GM21381 (cell line): Measurements from ENCODE around the gene TRIM67.
"Not testable (repeated sequence)": the region's sequence is repeated elsewhere in the genome, so short reads cannot be mapped to it uniquely, and the experiment has no call there.

Experiments used
- ATAC-seq: cut with Tn5 transposase; IDR thresholded peaks from one replicate; pipeline ENCODE4 v1.9.1; 2021; ENCODE audit warnings: mild to moderate bottlenecking, moderate library complexity; ENCODE audit not compliant: unreplicated experiment

The TRIM67 gene

DNA sequence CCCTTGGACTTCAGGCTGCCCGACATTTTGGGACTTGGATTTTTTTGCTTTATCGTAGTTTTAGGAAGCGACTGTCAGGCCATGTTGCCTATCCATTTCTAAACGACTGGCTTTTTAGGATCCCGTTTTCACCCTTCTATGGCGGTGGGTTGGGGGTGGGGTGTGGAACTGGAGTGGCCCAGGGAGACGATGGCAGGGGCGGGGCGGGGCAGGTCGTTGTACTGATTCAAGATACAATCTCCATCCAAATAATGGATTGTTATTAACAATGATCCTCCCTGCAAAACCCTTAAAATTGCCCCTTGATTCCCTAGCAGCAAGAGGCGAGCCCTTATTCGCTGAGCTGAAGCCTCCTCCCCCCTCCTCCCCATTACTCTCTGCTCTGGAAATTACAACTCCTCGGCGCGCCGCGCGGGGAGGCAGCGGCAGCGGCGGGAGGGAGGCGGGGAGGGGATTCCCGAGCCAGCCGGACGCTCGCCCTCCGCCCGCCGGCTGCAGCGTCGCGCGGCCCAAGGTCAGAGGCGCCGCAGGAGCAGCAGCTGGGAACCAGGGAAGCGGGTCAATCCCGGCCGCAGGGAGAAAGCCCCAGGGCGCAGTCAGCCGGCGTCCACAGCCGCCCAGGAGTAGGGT is at the start of gene TRIM67:
Gene TRIM67, plus strand, starts transcription at position 392 of the 630 bp plus-strand sequence. CDS start 912 bp downstream, outside the sequence.
- no peak for ATAC-seq

DNA sequence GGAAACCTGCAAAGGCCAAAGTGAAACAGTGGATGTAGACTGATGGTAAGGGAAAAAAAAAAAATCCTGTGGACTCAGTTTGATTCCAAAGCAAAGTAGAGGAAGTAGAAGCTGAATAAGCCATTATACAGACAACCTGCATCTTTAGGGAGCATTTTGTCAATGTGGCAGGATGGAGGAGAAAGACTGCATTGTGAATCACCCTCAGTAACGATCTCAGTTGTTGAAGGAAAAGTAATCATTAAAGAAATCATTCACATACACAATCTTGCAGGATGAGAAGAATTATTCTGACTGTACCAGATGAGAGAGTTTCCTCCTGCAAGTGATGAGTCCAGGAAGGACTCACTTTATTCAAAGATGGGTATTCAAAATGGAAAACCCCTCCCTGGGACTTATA is 45.1 kb upstream of the TRIM67 start:
- no peak for ATAC-seq

GRCh38 chr1:231118704-231119453 is 43.0 kb upstream of the TRIM67 start:
- no peak for ATAC-seq

DNA sequence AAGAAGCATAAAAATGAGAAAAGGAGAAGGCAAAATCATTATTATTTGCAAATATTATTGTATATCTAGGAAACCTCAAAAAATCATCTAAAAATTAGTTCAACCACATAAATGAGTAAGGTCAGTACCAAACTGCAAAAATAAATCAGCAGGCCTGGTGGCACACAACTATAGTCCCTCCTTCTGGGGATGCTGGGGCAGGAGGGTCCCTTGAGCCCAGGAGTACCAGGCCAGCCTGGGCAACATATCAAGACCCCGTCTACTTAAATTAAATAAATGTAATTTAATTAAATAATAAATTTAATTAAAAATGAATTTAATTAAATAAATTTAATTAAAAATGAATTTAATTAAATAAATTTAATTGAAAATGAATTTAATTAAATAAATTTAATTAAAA is 40.3 kb upstream of the TRIM67 start:
- ATAC-seq = no peak

- no peak for ATAC-seq
Observed at GRCh38 chr1:231122143-231122542, 39.7 kb upstream of the TRIM67 start.

DNA sequence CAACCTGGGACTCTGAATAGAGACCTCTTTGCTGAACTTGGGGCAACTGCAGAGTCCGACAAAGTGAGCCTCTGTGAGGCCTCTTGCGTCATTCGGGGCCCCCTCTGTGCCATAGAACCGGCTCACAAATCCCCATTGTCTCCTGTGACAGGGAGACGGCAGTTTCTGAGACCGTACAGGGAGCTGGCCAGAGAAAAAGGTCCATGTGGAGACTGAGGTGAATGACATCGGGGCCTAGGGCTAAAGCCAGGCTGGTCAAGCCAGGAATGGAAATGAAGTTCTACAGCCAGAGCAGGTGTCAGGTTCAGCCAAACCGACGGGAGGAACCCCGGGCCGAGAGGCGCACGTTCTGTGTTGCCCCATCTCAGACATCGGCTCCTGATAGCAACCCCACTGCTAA is 37.1 kb upstream of the TRIM67 start:
- ATAC-seq = no peak

DNA sequence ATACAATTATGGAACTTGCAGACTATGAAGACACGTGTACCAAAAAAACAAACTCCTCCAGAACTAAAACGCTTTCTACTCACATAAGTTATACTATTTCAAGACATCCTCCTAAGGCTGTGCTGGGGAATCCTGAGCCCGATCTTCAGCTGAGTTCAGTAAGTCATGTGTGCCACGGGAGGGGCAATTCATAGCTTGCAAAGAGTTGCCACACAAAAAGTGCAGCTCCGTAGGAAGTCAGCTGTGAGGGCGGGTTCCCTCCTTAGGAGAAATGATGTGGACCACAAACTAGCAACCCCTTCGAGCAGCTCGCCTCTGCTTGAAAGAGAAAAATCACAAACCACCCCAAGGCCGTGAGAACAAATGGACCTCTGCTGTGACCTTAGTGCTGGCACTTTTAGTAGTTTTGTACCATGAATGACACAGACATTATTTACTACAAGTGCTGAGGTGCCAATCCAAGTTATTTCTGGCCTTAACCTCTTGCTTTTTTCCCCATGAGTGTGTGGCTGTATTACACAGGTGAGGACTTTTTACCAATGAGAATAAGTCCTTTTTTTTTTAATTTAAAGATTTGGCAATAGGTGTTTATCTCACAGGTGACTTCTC is 35.8 kb upstream of the TRIM67 start:
- ATAC-seq = no peak

- not testable (repeated sequence) for ATAC-seq
Observed at GRCh38 chr1:231127106-231127505, 34.8 kb upstream of the TRIM67 start.

DNA sequence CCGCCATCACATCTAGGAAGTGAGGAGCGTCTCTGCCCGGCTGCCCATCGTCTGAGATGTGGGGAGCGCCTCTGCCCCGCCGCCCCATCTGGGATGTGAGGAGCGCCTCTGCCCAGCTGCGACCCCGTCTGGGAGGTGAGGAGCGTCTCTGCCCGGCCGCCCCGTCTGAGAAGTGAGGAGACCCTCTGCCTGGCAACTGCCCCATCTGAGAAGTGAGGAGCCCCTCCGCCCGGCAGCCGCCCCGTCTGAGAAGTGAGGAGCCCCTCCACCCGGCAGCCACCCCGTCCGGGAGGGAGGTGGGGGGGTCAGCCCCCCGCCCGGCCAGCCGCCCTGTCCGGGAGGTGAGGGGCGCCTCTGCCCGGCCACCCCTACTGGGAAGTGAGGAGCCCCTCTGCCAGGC is 33.4 kb upstream of the TRIM67 start:
- ATAC-seq = not testable (repeated sequence)

DNA sequence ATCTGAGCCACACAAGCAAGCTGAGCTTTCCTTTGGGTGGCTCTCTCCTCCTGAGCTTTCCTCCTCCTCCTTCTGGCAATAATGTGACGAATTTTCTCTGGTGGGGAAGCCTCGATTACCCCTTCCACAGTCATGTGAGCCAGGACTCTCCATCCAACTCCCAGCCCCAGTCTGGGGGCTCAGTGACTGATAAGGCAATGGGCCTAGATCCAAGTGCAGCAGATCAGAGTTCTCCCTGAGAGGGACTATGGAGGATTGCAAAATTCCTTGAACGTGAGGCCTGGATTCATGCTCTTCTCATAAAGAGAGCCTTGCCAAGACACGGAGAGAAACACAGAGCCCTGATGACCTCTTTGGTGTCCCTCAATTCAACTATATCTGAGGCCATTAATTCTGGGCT is 31.3 kb upstream of the TRIM67 start:
- no peak for ATAC-seq

- not testable (repeated sequence) for ATAC-seq
Observed at GRCh38 chr1:231132591-231132990, 29.3 kb upstream of the TRIM67 start.

DNA sequence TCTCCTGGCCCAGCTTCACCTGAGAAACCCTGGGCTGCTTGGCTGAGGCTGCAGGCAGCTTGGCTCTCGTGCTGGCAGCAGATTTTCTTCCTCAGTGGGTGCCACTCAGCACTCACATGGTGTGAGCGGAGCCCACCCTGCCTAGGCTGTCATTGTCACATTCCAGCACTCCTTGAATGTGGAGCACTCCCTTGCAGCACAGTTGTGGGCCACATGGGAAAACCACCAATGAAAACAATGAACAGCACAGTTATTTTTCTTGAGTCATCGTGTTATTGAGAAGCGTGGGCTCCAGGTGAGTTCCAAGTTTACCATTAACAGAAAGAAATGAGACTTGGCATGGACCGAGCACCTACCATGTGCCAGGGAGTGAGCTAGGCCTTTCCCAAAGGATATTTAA is 27.2 kb upstream of the TRIM67 start:
- no peak for ATAC-seq

DNA sequence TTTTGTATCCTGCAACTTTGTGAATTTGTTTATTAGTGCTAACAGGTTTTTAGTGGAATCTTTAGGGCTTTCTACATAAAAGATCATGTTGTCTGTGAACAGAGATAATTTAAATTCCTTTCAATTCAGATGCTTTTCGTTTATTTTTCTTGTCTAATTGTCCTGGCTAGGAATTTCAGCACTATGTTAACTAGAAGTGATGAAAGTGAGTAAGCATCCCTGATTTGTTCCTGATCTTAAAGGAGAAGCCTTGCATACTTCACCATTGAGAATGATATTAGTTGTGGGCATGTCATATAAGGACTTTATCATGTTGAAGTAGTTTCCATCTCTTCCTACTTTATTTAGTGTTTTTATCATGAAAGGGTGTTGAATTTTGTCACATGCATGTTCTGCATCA is 23.6 kb upstream of the TRIM67 start:
- no peak for ATAC-seq

- no peak for ATAC-seq
Observed at GRCh38 chr1:231139125-231139649, 22.7 kb upstream of the TRIM67 start.

DNA sequence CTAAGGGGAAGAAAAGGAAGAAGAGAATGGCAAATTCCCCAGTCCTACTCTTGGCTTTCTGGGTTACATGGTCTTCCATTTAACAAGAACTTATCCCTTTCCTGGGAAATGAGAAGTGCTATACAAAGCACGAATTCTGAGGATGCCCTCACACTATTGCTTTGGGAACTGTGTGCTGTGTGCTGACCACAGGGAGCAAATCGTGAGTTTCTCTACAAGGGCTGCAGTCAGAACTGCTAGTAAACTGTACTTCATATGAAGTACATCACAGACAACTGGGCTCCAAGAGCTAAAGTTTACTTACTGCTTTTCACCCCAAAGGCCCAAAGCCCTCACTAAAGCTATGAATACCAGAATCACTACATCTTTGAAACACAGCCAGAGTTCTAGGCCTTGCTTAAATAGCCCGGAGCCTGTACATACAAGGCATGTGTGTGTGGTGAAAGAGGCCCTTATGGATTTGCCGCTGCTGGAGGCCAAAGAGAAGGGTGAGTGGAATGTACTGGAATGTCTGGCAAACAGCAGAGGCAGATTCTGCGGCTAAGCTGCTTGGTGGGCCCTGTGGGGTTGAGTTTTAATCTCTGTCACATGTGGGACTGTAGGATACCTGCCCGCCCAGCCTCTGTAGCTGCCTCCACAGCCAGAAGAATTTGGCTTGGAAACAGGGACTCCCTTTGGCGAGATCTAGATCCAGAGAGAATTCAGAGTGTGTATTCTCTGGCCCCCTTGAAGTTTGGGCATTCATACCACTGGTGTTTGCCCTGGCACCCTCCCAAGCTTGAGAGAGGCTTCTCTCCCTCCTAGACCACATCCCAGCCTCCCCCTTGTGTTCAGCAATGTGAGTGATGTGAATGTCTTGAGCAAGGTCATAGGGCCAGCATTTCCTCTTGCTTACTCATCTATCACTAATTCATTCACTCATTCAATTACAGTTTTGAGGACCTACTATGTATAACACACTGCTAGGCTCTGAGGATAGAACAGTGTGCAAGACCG is 21.9 kb upstream of the TRIM67 start:
- ATAC-seq = no peak

- ATAC-seq = no peak
Observed at GRCh38 chr1:231144416-231145193, 17.3 kb upstream of the TRIM67 start.

DNA sequence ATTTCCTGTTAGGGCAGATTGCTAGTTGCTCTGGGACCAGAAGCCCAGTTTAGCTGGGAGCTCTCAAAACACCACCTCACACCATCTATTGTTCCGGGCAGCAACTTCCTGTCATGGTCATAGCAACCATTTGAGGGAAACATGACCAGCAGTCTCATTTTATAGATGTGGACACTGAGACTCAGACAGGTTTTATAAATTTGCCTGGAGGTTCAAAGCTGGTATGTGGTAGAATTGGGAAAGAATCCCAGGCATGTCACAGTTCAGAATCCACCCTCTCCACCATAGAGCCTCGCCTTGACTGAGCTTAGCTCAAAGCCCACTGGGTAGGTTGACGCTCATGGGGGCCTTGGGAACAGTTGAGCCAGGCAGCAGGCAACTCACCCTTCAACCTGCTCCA is 14.0 kb upstream of the TRIM67 start:
- no peak for ATAC-seq

DNA sequence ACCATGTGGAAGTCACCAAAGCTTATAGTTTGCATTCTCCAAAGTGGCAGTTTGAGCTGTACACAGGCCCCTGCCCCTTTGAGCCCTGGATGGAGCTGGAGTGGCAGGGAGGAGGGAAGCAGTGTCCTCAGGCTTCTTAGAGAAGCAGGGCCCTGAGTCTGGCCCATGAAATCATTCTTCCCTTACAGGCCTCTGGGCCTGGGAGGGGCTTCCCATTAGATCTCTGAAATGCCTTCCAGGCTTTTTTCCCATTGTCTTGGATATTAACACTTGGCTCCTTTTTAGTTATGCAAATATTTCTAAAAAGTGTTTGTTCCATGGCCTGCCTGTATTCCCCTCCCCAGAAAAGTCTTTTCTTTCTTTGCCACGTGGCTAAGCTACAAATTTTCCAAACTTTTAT is 10.0 kb upstream of the TRIM67 start:
- no peak for ATAC-seq

GRCh38 chr1:231153726-231154125 is 8.1 kb upstream of the TRIM67 start:
- no peak for ATAC-seq

GRCh38 chr1:231155808-231156207 is 6.0 kb upstream of the TRIM67 start:
- no peak for ATAC-seq
